ENCODE data around the gene SMYD1.
A peak's percentile ranks its signal among the peaks of the same experiment; 100 is the strongest.

The SMYD1 gene

GRCh38 chr2:88055371-88056128 lies 12.1 kb upstream of the SMYD1 start, which contains the start of gene KRCC1:
TSS of gene KRCC1 (minus strand) at chr2:88055783. CDS start at chr2:88028563, 27,220 bp downstream.
- peak; percentile 85 for DNase-seq (ENCODE audit: low read depth, low spot score)
- H3K27ac ChIP-seq: peak within 1 kb of the TSS; percentile 85

GRCh38 chr2:88057437-88057844 lies 10.2 kb upstream of the SMYD1 start:
- no peak overlapping the region for H3K27ac ChIP-seq
- DNase-seq (ENCODE audit: low read depth, low spot score): no peak

- DNase-seq (ENCODE audit: low read depth, low spot score): no peak
- no peak overlapping the region for H3K27ac ChIP-seq
Measured at GRCh38 chr2:88058191-88058590, 9.4 kb upstream of the SMYD1 start.

GRCh38 chr2:88059979-88060906 lies 7.4 kb upstream of the SMYD1 start:
- no peak overlapping the region for H3K27ac ChIP-seq

GRCh38 chr2:88060907-88061275 lies 6.7 kb upstream of the SMYD1 start:
- H3K27ac ChIP-seq: no peak overlapping the region
- DNase-seq (ENCODE audit: low read depth, low spot score): no peak

More at GRCh38 chr2:88059979-88060906, 7.4 kb upstream of the SMYD1 start:
- peak; percentile 39 for DNase-seq (ENCODE audit: low read depth, low spot score)

- DNase-seq (ENCODE audit: low read depth, low spot score): no peak
- no peak overlapping the region for H3K27ac ChIP-seq
Measured at GRCh38 chr2:88061295-88061694, 6.3 kb upstream of the SMYD1 start.

GRCh38 chr2:88066543-88066942 lies 1.1 kb upstream of the SMYD1 start:
- H3K27ac ChIP-seq: no peak overlapping the region
- DNase-seq (ENCODE audit: low read depth, low spot score): no peak

GRCh38 chr2:88067189-88067588 lies 436 bp upstream of the SMYD1 start:
- no peak for DNase-seq (ENCODE audit: low read depth, low spot score)
- no peak overlapping the region for H3K27ac ChIP-seq

- no peak overlapping the region for H3K27ac ChIP-seq
- no peak for DNase-seq (ENCODE audit: low read depth, low spot score)
Measured at GRCh38 chr2:88068044-88068443, 419 bp downstream of the SMYD1 start.

- no peak overlapping the region for H3K27ac ChIP-seq
- DNase-seq (ENCODE audit: low read depth, low spot score): no peak
Measured at GRCh38 chr2:88069117-88069516, 1.5 kb downstream of the SMYD1 start.

- DNase-seq (ENCODE audit: low read depth, low spot score): no peak
Measured at GRCh38 chr2:88070055-88070454, 2.4 kb downstream of the SMYD1 start.

GRCh38 chr2:88071365-88071764 lies 3.7 kb downstream of the SMYD1 start:
- no peak for DNase-seq (ENCODE audit: low read depth, low spot score)
- no peak overlapping the region for H3K27ac ChIP-seq

More at GRCh38 chr2:88070055-88070454, 2.4 kb downstream of the SMYD1 start:
- no peak overlapping the region for H3K27ac ChIP-seq

- no peak for DNase-seq (ENCODE audit: low read depth, low spot score)
- no peak overlapping the region for H3K27ac ChIP-seq
Measured at GRCh38 chr2:88074150-88074549, 6.5 kb downstream of the SMYD1 start.

GRCh38 chr2:88074854-88075292 lies 7.2 kb downstream of the SMYD1 start:
- peak; percentile 83 for DNase-seq (ENCODE audit: low read depth, low spot score)

GRCh38 chr2:88077080-88077479 lies 9.5 kb downstream of the SMYD1 start:
- DNase-seq (ENCODE audit: low read depth, low spot score): no peak
- H3K27ac ChIP-seq: no peak overlapping the region

More at GRCh38 chr2:88074854-88075292, 7.2 kb downstream of the SMYD1 start:
- peak overlapping the region; percentile 16 for H3K27ac ChIP-seq

- no peak overlapping the region for H3K27ac ChIP-seq
- DNase-seq (ENCODE audit: low read depth, low spot score): no peak
Measured at GRCh38 chr2:88078643-88079172, 11.1 kb downstream of the SMYD1 start.

- no peak overlapping the region for H3K27ac ChIP-seq
Measured at GRCh38 chr2:88080545-88080944, 12.9 kb downstream of the SMYD1 start.

GRCh38 chr2:88081924-88082608 lies 14.4 kb downstream of the SMYD1 start:
- no peak for DNase-seq (ENCODE audit: low read depth, low spot score)
- H3K27ac ChIP-seq: no peak overlapping the region

More at GRCh38 chr2:88080545-88080944, 12.9 kb downstream of the SMYD1 start:
- DNase-seq (ENCODE audit: low read depth, low spot score): no peak

GRCh38 chr2:88082781-88083180 lies 15.2 kb downstream of the SMYD1 start:
- H3K27ac ChIP-seq: no peak overlapping the region
- DNase-seq (ENCODE audit: low read depth, low spot score): no peak

- DNase-seq (ENCODE audit: low read depth, low spot score): no peak
- H3K27ac ChIP-seq: no peak overlapping the region
Measured at GRCh38 chr2:88085099-88085498, 17.5 kb downstream of the SMYD1 start.

All from epithelial cell of prostate (primary cell).